Measurements from ENCODE around the gene HSD17B3.
"Not testable (repeated sequence)": the region's sequence is repeated elsewhere in the genome, so short reads cannot be mapped to it uniquely, and the experiment has no call there.

Gene HSD17B3

DNA sequence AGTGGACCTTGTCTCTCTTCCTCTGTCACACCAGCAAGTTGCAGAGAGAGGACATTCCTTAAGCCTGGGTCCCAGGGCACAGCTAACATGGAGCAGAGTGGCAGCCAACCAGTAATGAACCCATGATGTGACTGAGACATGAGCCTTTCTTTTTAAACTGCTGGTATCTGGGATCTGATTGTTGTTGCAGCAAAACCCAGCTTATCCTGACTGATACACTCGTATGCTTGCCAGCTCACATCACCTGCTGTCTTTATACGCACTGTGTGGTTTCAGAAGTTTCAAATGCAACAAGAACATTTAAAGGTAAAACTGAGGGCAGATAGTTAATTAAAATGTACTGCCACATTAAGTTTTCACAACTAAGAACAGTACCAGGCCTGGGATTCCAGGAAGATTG, 97.1 kb downstream of the HSD17B3 start:
- Histone ChIP-seq H3K4me3 (no peak overlapping the region), H3K27ac (peak overlapping the region in 1 of 21 experiments; percentile 8)

DNA sequence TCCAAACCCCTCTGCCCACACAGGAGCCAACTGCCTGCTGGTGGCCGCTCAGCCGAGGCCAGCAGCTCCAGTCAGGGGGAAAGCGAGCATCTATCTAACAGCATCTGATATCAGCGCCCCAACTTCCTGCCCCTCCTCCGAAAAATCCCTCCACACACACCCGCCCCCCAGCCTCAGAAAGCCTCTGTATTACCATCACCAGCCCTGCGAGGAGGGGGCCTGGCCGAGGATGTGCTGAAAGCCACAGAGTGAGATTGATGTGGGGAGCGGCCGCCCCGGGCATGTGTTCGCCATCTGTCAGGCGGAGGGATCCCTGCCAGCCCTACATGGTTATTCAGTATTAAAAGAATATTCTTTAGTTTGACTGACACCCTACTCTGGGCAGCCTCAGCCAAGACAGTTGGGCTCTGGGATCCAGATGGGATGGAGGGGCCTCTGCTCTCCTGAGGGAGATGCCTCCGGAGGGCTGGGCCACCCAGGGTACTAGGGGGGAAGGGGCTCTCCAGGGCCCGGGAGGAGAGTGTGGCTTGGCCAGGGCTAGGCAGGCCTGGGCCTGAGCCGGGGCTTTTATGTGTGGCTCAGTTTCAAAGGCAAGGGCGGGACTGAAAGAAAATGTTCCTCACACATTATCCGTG, 98.0 kb downstream of the HSD17B3 start:
- Histone ChIP-seq H3K4me3 (no peak overlapping the region), H3K27ac (peak overlapping the region in 1 of 21 experiments; percentile 51)

DNA sequence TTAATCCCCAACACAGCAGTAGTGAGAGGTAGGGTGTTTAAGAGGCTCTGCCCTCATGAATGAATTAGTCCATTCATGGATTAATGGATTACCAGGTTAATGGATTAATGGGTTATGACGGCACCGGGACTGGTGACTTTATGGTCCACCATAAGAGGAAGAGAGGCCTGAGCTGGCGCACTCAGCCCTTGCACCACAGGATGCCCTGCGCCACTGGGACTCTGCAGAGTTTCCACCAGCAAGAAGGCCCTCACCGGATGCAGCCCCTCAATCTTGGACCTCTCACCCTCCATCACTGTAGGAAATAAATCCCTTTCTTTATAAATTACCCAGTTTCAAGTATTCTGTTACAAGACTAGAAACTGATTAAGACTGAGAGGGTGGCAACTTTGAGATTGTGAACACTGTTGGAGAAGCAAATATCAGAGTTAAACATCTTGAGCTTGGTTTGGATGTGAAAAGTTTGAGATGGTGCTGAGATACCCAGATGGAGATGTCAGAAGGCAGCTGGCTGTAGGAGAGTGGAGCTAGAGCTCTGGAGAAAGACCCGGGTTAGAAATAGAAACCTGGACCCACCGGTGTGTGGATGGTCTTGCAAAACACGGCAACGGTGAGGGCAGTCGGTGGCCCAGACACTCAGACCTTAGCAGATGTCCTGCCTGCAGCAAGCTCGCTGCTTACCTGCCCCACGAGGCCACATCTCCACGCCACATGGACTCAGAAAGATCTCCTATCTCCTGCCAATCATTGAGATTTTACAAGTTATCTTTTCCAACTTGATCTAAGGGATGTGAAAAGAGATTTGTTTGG, 98.8 kb downstream of the HSD17B3 start:
- H3K27ac ChIP-seq, result peak overlapping the region in 1 of 21 experiments; percentile 51
- H3K4me3 ChIP-seq, result no peak overlapping the region

DNA sequence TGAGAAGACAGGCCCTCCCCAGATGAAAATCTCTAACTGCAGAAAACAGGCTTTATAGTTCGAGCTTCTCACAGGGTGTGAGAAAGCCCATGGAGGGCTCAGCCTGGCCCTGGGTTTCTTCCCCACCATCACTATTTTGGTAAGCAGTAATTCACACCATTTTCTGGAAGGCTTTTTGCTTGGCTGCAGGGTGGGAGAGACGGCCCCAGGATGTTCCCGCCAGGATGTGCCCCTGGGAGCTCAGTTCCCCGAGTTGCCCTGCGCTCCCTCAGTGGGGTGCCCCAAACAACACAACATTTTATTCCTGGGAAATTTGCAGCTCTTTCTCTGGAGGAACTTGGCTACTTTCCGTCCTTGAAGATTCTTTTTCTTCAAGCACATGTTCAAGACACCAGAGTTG, 100.8 kb downstream of the HSD17B3 start:
- Histone ChIP-seq H3K4me3 (no peak overlapping the region), H3K27ac (peak overlapping the region in 1 of 21 experiments; percentile 59)

DNA sequence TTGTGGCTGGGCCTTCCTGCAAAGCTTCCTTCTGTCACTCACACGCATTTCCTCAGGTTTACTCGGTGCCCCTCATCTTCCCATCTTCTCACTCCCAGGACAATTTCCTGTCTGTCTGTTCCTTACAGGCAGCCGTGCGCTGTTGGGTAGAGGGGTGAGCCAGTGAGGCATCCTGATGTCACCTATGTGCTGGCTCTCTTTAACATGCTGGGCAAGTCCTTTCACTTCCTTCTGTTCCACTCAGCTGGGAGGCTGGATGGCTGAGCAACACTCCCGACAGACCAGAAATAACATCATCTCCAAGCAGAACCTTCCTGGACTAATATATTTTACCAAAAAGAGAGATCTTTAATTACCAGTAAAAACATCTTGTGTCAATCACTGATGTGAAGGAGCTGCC, 103.0 kb downstream of the HSD17B3 start:
- Histone ChIP-seq H3K27ac (no peak overlapping the region), H3K4me3 (no peak overlapping the region)

DNA sequence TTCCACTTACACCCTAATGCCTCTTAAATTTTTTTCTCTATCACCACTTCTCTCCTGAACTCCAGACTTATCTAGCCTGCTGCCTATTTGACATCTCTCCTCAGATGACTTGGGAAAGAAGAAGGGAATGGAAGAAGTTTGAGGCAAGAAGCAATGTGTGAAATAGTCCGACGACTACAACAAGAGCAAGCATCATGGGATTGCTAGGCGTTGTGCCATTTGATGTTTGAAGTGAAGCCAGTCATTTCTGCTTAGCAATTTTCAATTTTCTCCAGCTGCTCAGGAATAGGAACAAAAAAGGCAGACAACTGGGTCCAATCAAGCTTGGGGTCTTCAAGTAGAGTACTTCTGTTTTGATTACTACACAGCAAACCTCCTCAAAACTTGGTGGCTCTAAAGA, 106.4 kb downstream of the HSD17B3 start:
- Histone ChIP-seq H3K27ac (no peak overlapping the region), H3K4me3 (no peak overlapping the region)

DNA sequence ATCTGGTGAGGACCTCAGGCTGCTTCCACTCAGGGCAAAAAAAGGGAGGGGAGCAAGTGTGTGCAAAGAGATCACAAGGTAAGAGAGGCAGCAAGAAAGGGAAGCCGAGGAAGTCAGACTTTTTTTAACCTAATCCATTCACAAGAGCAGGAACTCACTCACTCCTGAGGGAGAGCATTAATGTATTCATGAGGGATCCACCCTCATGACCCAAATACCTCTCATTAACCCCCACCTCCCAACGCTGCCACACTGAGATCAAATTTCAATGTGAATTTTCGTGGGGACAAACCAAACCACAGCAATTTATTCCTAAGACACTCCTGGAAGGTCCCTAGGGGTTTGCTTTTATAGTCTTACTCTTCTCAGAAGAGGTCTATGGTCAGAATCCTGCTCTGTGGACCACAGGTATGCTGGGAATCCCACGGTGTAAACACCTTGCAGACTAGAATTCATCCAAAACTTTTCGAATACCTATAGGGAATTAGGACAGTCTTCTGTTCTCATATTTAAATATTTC, 108.7 kb downstream of the HSD17B3 start:
- no peak overlapping the region for H3K27ac ChIP-seq
- no peak overlapping the region for H3K4me3 ChIP-seq

DNA sequence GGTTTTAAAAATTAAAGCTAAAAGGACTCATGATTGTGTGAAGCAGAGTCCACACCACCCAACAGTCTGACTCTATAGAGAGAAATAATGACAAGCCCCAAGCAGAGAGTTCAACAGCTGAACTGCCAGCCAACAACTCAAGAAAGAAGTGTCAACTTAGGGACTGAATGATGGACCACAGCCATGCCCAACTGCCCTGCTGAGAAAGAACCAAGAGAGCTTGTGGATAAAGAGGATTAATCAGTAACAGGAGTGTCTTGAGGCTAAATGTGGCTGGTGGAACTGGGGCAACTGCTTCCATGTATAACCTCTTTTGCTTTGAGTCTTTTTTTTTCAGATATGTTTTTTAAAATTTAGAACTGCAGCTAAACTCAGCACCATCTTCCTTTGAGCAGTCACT, 109.3 kb downstream of the HSD17B3 start:
- Histone ChIP-seq H3K27ac (no peak overlapping the region), H3K4me3 (no peak overlapping the region)

DNA sequence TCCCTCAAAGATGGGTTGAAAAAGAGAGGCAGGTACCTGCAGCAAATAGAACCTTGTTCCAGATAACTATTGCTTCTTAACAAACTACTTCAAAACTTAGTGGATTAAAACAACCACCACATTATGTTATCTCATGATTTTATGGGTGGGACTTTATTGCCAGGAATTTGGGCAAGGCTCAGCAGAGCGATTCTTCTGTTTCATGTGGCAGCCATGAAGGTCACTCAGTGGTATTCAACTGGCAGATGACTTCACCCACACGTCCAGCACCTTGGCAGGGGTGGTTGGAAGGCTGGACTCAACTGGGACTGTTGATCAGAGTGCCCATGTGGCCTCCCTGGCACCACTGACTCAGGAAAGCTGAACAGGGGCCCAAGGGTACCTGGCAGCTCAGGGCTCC, 112.0 kb downstream of the HSD17B3 start:
- Histone ChIP-seq H3K4me3 (no peak overlapping the region), H3K27ac (no peak overlapping the region)

DNA sequence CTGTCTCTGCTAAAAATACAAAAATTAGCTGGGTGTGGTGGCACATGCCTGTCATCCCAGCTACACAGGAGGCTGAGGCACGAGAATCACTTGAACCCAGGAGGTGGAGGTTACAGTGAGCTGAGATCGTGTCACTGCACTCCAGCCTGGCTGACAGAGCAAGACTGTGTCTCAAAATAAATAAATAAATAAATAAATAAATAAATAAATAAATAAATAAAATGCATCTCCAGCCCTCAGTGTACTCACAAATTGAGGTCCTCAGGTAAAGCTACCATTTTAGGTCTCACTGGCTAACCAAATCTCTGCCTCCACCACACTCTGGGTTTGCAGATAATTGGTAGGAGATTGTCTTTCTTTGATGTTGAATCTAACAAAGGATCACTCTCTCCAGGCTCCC, 112.4 kb downstream of the HSD17B3 start:
- not testable (repeated sequence) for H3K27ac ChIP-seq, H3K4me3 ChIP-seq

DNA sequence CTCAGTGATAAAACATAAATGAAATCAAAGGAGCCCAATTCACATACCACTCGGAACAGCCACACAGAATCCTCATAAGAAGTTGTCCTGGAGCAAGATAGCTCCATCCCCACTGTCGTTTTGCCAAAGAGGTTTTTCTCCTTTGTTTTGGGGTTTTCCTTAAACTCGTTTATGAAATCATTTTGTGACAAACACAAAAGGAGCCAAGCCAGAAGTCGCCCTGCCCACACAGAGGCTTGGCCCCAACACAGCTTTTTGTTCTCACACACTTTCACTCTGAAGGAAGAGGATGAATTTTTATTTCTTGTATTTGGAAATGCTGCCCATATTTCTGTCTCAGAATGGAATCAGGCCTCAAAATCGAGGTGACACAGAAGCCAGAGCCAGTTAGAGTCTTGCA, 113.4 kb downstream of the HSD17B3 start:
- peak overlapping the region in 3 of 21 experiments; percentile 8 to 18 (median 12) for H3K27ac ChIP-seq
- no peak overlapping the region for H3K4me3 ChIP-seq

DNA sequence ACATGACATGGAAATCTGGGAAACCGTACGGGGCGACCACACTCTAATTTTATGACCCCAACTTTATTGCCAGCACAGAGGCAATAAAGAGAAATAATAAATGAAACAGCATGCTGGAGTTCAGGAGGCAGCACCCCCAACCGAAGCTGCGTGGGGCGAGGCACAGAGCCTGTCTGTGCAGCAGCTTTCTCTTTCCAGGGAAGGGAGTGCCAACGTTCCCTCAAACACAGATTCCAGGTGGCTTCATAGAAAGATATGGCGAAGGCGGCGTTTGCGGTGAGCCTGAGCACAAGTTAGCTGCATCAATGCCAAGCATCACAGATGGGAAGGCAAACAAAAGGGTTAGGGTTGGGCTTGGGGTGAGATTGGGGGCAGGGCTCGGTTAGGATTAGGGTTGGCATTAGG, 114.8 kb downstream of the HSD17B3 start:
- H3K4me3 ChIP-seq, result no peak overlapping the region
- peak overlapping the region in 2 of 21 experiments; percentile 25 to 65 for H3K27ac ChIP-seq

DNA sequence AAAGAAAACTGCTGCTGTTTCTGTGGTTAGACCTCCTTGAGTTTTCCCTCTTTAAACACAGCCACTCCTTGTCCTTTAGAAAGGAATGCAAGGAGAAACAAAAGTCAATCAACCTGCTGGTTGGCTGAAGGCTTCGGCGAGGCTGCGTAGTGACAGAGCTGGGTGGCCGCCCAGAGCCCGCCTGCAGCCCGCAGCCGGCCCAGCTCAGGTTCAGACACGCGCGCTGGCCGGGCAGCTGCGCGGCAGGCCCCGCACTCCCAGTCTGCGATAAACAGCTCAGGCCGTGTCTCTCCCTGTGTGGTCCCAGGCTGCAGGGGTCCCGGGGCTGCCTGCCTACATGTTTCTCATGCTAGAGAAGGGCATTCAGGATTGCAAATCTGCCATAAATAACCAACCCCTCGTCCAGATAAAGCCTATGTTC, 115.4 kb downstream of the HSD17B3 start:
- no peak overlapping the region for H3K4me3 ChIP-seq
- H3K27ac ChIP-seq, result peak overlapping the region in 3 of 21 experiments; percentile 25 to 65 (median 29)

DNA sequence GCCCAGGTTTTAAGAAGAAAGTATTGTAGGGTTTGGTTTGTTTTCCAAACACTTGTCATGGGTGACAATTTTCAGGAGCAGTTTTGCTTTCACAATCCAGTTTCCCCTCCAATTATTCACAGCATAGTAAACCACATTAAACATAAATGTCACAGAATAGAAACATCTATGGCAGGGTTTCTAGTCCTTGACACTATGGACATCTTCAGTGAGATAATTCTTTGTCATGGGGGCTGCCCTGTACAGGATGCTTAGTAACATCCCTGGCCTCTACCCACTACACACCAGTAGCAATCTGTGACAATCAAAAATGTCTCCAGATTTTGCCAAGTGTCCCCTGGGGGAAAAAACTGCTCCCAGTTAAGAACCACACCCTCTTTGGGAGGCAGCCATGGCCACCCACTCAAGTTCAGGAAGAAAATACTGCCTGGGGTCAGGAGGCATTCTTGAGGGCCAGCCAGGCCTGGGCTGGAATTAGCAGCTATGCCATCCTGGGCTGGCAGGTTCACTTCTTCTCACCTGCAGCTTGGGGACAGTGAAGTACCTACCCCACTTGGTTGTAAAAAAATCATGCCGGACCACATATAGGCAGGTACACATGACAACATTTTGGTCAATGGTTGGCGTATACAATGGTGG, 116.3 kb downstream of the HSD17B3 start:
- no peak overlapping the region for H3K4me3 ChIP-seq
- peak overlapping the region in 1 of 21 experiments; percentile 65 for H3K27ac ChIP-seq

All from skin epidermis (tissue), 12 donors.